Ectodermal cell (in vitro differentiated cells): ENCODE measurements around the gene GFRAL.

Source experiments
- H3K27ac ChIP-seq: 2 replicates; pipeline ENCODE4 v1.7.0; 2013; ENCODE audit warnings: mild to moderate bottlenecking, low read depth, low read length; ENCODE audit not compliant: insufficient read depth, poor library complexity, severe bottlenecking
- H3K27me3 ChIP-seq: 2 replicates; pipeline ENCODE4 v1.7.0; 2013; ENCODE audit warnings: mild to moderate bottlenecking, low read length; ENCODE audit not compliant: insufficient read depth, control insufficient read depth, poor library complexity, severe bottlenecking
- H3K36me3 ChIP-seq: one replicate; pipeline ENCODE4 v1.7.0; 2013; ENCODE audit warnings: low read length; ENCODE audit not compliant: control insufficient read depth, insufficient read depth
- H3K4me1 ChIP-seq: one replicate; pipeline ENCODE4 v1.7.0; 2013; ENCODE audit warnings: low read length; ENCODE audit not compliant: control insufficient read depth, insufficient read depth
- H3K4me3 ChIP-seq: 2 replicates; pipeline ENCODE4 v1.7.0; 2013; ENCODE audit warnings: low read depth, low read length, control low read depth; ENCODE audit not compliant: insufficient read depth
- H3K9me3 ChIP-seq: 2 replicates; pipeline ENCODE4 v1.7.0; 2013; ENCODE audit warnings: mild to moderate bottlenecking, low read length, moderate library complexity; ENCODE audit not compliant: control insufficient read depth
- WGBS, 2 experiments: methylation state at CpG; one replicate each; pipeline ENCODE4 v1.1.7; 2013; ENCODE audit warnings: missing lambda C conversion rate in 2 of 2; 5-methylcytosine and 5-hydroxymethylcytosine counted together

GFRAL gene

GRCh38 chr6:55319961-55320695 is 7.1 kb upstream of the GFRAL start:
- no peaks in the 10 kb centered on the region for H3K36me3 ChIP-seq
- H3K4me3 ChIP-seq, result no peak overlapping the region
- H3K4me1 ChIP-seq, result no peaks in the 10 kb centered on the region
- no peak overlapping the region for H3K27ac ChIP-seq
- H3K9me3 ChIP-seq, result no peaks in the 10 kb centered on the region
- no peaks in the 10 kb centered on the region for H3K27me3 ChIP-seq

GRCh38 chr6:55320696-55321086 is 6.6 kb upstream of the GFRAL start:
- H3K27ac ChIP-seq, result no peak overlapping the region

GRCh38 chr6:55377150-55377549 is 49.9 kb downstream of the GFRAL start:
- H3K9me3 ChIP-seq, result no peaks in the 10 kb centered on the region
- H3K36me3 ChIP-seq, result no peaks in the 10 kb centered on the region
- WGBS, 2 experiments, result 46 to 66% methylated on average over 1 to 2 of the region's 2 CpGs
- H3K4me3 ChIP-seq, result no peak overlapping the region
- no peak overlapping the region for H3K27ac ChIP-seq
- H3K4me1 ChIP-seq, result no peaks in the 10 kb centered on the region
- H3K27me3 ChIP-seq, result no peaks in the 10 kb centered on the region

More at GRCh38 chr6:55320696-55321086, 6.6 kb upstream of the GFRAL start:
- Histone ChIP-seq H3K9me3 (no peaks in the 10 kb centered on the region), H3K4me1 (no peaks in the 10 kb centered on the region), H3K27me3 (no peaks in the 10 kb centered on the region), H3K36me3 (no peaks in the 10 kb centered on the region), H3K4me3 (no peak overlapping the region)
- 85 to 91% methylated on average over 2 of the region's 2 CpGs for WGBS, 2 experiments

DNA sequence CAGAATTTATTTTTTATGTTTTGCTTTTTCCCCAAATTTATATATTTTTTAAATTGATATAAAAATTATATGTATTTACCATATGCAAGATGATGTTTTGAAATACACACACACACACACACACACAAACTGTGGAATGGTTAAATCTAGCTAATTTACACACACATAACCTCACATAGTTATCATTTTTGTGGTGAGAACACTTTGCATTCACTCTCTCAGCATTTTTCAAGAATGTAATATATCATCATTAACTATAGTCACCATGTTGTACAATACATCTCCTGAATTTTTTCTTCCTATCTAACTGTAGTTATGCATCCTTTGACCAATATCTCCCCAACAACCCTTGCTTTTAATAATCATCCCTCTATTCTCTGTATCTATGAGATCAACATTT is 52.2 kb downstream of the GFRAL start:
- no peak overlapping the region for H3K4me3 ChIP-seq
- no peaks in the 10 kb centered on the region for H3K36me3 ChIP-seq
- no peaks in the 10 kb centered on the region for H3K27me3 ChIP-seq
- H3K27ac ChIP-seq, result no peak overlapping the region
- no peaks in the 10 kb centered on the region for H3K9me3 ChIP-seq
- H3K4me1 ChIP-seq, result no peaks in the 10 kb centered on the region

- 45% methylated on average over 1 of the region's 1 CpG; no CpG with 5 or more reads in 1 of the 2 experiments for WGBS, 2 experiments
- H3K9me3 ChIP-seq, result no peaks in the 10 kb centered on the region
- no peaks in the 10 kb centered on the region for H3K36me3 ChIP-seq
- no peaks in the 10 kb centered on the region for H3K27me3 ChIP-seq
- no peak overlapping the region for H3K4me3 ChIP-seq
- H3K27ac ChIP-seq, result no peak overlapping the region
- no peaks in the 10 kb centered on the region for H3K4me1 ChIP-seq
Observed at GRCh38 chr6:55379895-55380294, 52.6 kb downstream of the GFRAL start.

DNA sequence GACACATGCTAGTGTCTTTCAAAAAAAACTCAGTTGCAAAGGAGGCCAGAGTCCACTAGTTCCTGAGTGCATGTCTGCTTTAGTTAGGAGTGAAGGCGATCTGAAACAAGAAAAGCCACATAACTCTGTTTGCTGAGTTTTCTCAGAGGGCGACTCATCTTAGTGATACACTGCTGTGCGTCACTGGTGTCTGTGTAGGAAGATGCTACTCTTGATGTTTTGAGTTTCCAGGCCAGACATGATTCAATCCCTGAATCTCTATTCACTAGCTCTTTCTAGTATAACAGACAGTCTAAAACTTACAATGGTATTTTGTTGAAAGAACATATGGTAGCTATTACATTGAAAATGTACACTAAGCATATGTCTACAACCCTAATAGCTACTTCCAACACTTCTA is 60.9 kb downstream of the GFRAL start:
- no peaks in the 10 kb centered on the region for H3K36me3 ChIP-seq
- H3K4me1 ChIP-seq, result no peaks in the 10 kb centered on the region
- WGBS, 2 experiments, result 94 to 96% methylated on average over 3 of the region's 3 CpGs
- H3K27ac ChIP-seq, result no peak overlapping the region
- H3K9me3 ChIP-seq, result no peaks in the 10 kb centered on the region
- no peak overlapping the region for H3K4me3 ChIP-seq
- H3K27me3 ChIP-seq, result no peaks in the 10 kb centered on the region

DNA sequence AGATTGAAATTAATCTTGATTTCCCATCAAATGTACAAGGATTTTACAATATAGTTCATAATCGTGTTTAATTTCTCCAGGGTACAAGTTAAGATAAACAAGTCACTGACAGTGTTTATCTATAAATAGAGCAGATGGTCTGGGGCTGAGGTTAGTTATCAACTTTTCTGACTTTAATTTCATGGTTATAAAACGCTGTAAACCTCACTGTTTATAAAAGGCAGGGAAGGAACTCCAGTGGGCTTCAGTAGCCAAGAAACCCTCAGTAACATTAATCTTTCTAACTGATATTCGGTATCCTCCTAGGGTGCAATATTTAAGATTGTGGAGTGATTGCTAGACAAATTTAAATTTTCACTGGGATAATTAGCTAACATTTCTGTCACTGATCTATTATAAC is 68.6 kb downstream of the GFRAL start:
- WGBS, 2 experiments, result 71 to 94% methylated on average over 1 to 3 of the region's 3 CpGs
- no peak overlapping the region for H3K27ac ChIP-seq
- H3K4me1 ChIP-seq, result no peaks in the 10 kb centered on the region
- no peaks in the 10 kb centered on the region for H3K27me3 ChIP-seq
- no peak overlapping the region for H3K4me3 ChIP-seq
- no peaks in the 10 kb centered on the region for H3K9me3 ChIP-seq
- no peaks in the 10 kb centered on the region for H3K36me3 ChIP-seq

- H3K27me3 ChIP-seq, result no peaks in the 10 kb centered on the region
- no peaks in the 10 kb centered on the region for H3K4me1 ChIP-seq
- no peak overlapping the region for H3K27ac ChIP-seq
- no peaks in the 10 kb centered on the region for H3K36me3 ChIP-seq
- H3K9me3 ChIP-seq, result no peaks in the 10 kb centered on the region
- WGBS, 2 experiments, result 96 to 97% methylated on average over 3 of the region's 3 CpGs
- no peak overlapping the region for H3K4me3 ChIP-seq
Observed at GRCh38 chr6:55397986-55398385, 70.7 kb downstream of the GFRAL start.

DNA sequence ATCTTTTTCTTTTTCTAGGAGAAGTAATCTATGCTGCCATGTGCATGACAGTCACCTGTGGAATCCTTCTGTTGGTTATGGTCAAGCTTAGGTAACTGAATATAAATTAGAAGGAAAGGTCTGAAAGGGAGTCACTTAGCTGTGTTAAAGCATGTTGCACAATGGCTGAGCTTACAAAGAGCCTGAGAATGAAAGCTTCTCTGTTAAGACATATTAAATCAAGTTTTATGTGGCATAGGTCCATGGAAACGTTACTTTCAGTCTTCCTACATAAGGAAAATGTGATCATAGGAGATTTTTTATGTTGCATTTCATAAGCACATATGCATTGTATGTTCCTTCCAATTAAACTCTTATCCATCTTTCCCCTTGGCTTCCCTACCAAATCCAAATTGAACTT is 72.1 kb downstream of the GFRAL start:
- no peak overlapping the region for H3K4me3 ChIP-seq
- no peaks in the 10 kb centered on the region for H3K36me3 ChIP-seq
- H3K27ac ChIP-seq, result no peak overlapping the region
- H3K4me1 ChIP-seq, result no peaks in the 10 kb centered on the region
- no peaks in the 10 kb centered on the region for H3K9me3 ChIP-seq
- H3K27me3 ChIP-seq, result no peaks in the 10 kb centered on the region
- 100% methylated on average over 1 of the region's 1 CpG; no CpG with 5 or more reads in 1 of the 2 experiments for WGBS, 2 experiments

DNA sequence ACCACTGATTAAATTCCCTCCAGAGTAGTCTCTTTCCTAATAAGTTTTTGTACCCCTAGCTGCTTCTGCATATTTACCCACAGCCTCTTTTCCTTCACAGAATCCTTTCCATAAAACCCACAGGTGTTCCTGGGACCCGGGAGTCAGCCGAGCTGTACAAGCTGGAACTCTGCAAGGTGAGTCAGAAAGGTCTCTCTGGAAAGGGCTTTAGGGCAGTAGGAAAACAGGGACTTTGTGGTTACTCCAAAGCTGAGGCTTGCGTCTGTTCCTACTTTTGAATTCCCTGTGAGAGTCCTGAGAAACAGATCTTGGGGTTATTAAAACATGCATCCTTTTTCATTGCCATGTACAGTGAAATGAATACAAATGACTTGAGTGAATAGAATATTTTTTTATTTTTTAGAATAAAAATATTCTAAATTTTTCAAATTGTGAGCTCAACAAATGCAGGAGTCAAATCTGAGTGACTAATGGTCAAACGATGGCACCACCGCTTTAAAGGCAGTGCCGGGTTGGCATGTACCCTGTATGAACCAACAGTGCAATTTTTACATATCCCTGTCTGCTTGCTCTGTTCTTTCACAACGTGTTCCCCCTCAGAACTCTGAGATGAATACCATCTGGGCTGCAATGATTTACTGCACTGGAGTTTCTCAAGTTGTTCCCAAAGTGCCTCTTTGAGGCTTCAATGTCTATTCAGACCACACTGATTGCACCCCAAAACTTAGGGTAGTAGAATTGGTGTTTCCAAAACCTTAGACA is 78.4 kb downstream of the GFRAL start:
- H3K36me3 ChIP-seq, result no peaks in the 10 kb centered on the region
- no peak overlapping the region for H3K4me3 ChIP-seq
- H3K27me3 ChIP-seq, result no peaks in the 10 kb centered on the region
- no peaks in the 10 kb centered on the region for H3K4me1 ChIP-seq
- no peaks in the 10 kb centered on the region for H3K9me3 ChIP-seq
- WGBS, 2 experiments, result 94% methylated on average over 7 of the region's 7 CpGs
- H3K27ac ChIP-seq, result no peak overlapping the region
